Colonic mucosa (tissue), 4 donors: Measurements from ENCODE around the gene PRICKLE4. TPM values are rescaled to one million over a fixed set of nuclear protein-coding genes. Genes with fewer than 3 reads are reported as not detected.

Experiments
- DNase-seq: peaks from one replicate; pipeline ENCODE4 v3.0.0-alpha.2; 2020
- H3K27ac ChIP-seq: fragments of 200-600 bp; one replicate; pipeline ENCODE4 v1.8.0; 2021
- H3K27me3 ChIP-seq: fragments of 200-600 bp; one replicate; pipeline ENCODE4 v1.8.0; 2021
- H3K36me3 ChIP-seq: fragments of 200-600 bp; one replicate; pipeline ENCODE4 v1.8.0; 2021
- H3K4me1 ChIP-seq: fragments of 200-600 bp; one replicate; pipeline ENCODE4 v1.8.0; 2021; ENCODE audit warnings: mild to moderate bottlenecking
- H3K4me3 ChIP-seq: fragments of 200-600 bp; one replicate; pipeline ENCODE4 v1.8.0; 2021
- H3K9ac ChIP-seq, 2 donors: one replicate each; pipeline ENCODE4 v1.7.0; 2013; ENCODE audit warnings: control low read depth in 2 of 2, low read depth in 2 of 2, low read length in 2 of 2
- H3K9me3 ChIP-seq: fragments of 200-600 bp; one replicate; pipeline ENCODE4 v1.8.0; 2021
- CTCF ChIP-seq: fragments of 200-600 bp; IDR thresholded peaks from one replicate; pipeline ENCODE4 v1.8.0; 2022; ENCODE audit warnings: antibody characterized with exemption, mild to moderate bottlenecking
- intact Hi-C: fragments of 100-400 bp; cut with DNase I; formaldehyde crosslinking; loops from one replicate; pipeline ENCODE4 v1.14.1; 2022
- total RNA-seq, 2 donors: library from RNA; stranded (reverse); fragmentation: NEBNext Ultra II Directional in 1 of 2; extraction: Animal tissue kit (Norgen Biotek cat#: 25700) in 1 of 2; gene quantifications; one replicate each; pipeline ENCODE4 v1.2.1, GENCODE V29; 2021
- donor health status: healthy.
- donor health status: DM: no; HTN: no; CAD: no.
- donor health status: DM: no; HTN: no; CAD: no.

The PRICKLE4 gene
- total RNA-seq, 2 donors from 2014 or later: 1.8 to 4.8 TPM

GRCh38 chr6:41736800-41737555 lies 43.6 kb upstream of the PRICKLE4 start:
- no peak for DNase-seq
- Histone ChIP-seq H3K36me3 (no peaks in the 10 kb centered on the region), H3K27ac (no peak overlapping the region), H3K9ac (no peak overlapping the region), H3K4me3 (no peak overlapping the region), H3K27me3 (no peaks in the 10 kb centered on the region), H3K4me1 (peaks cover 7% of the 10 kb centered on the region), H3K9me3 (no peaks in the 10 kb centered on the region)
- no peak for TF ChIP-seq CTCF
- intact Hi-C loops: loop anchor here (5.0 kb wide), 1 partner anchor 40 kb away; the partner anchor contains the start of gene FRS3

- no peak for TF ChIP-seq CTCF
- peaks cover 7% of the 10 kb centered on the region for H3K4me1 ChIP-seq
- H3K27me3 ChIP-seq: no peaks in the 10 kb centered on the region
- H3K9ac ChIP-seq: no peak overlapping the region
- no peaks in the 10 kb centered on the region for H3K36me3 ChIP-seq
- H3K27ac ChIP-seq: no peak overlapping the region
- intact Hi-C loops: loop anchor here (5.0 kb wide), 1 partner anchor 40 kb away; the partner anchor contains the start of gene FRS3
- no peak for DNase-seq
- H3K4me3 ChIP-seq: no peak overlapping the region
- H3K9me3 ChIP-seq: no peaks in the 10 kb centered on the region
Measured at GRCh38 chr6:41737591-41738130, 42.9 kb upstream of the PRICKLE4 start.

GRCh38 chr6:41739041-41739440 lies 41.5 kb upstream of the PRICKLE4 start:
- H3K9me3 ChIP-seq: no peaks in the 10 kb centered on the region
- no peak overlapping the region for H3K27ac ChIP-seq
- no peak overlapping the region for H3K9ac ChIP-seq
- peaks cover 4% of the 10 kb centered on the region for H3K4me1 ChIP-seq
- H3K36me3 ChIP-seq: no peaks in the 10 kb centered on the region
- no peak for TF ChIP-seq CTCF
- intact Hi-C loops: loop anchor here (5.0 kb wide), 1 partner anchor 38 kb away; the partner anchor contains the start of gene FRS3
- no peak overlapping the region for H3K4me3 ChIP-seq
- no peak for DNase-seq
- no peaks in the 10 kb centered on the region for H3K27me3 ChIP-seq

GRCh38 chr6:41740366-41741162 lies 40.0 kb upstream of the PRICKLE4 start:
- peak overlapping the region; percentile 86 for H3K27ac ChIP-seq
- no peaks in the 10 kb centered on the region for H3K27me3 ChIP-seq
- no peak overlapping the region for H3K4me3 ChIP-seq
- peaks cover 4% of the 10 kb centered on the region for H3K4me1 ChIP-seq
- no peak for DNase-seq
- H3K9ac ChIP-seq: peak overlapping the region; percentile 3 to 68
- TF ChIP-seq CTCF: no peak
- H3K36me3 ChIP-seq: no peaks in the 10 kb centered on the region
- intact Hi-C loops: no loop called here
- H3K9me3 ChIP-seq: no peaks in the 10 kb centered on the region

- intact Hi-C loops: no loop called here
- Histone ChIP-seq H3K27me3 (no peaks in the 10 kb centered on the region), H3K4me1 (no peaks in the 10 kb centered on the region), H3K9ac (peak overlapping the region in 1 of 2 donors; percentile 68), H3K4me3 (no peak overlapping the region), H3K9me3 (no peaks in the 10 kb centered on the region), H3K27ac (peak overlapping the region; percentile 86), H3K36me3 (no peaks in the 10 kb centered on the region)
- peak; percentile 84 for DNase-seq
- no peak for TF ChIP-seq CTCF
Measured at GRCh38 chr6:41741625-41742490, 38.7 kb upstream of the PRICKLE4 start.
